Endothelial cell of umbilical vein (primary cell): Measurements from ENCODE around the gene APOBEC4. TPM values are rescaled to one million over a fixed set of nuclear protein-coding genes. Genes with fewer than 3 reads are reported as not detected.

Experiments used
- BruUV-seq: library from RNA; stranded (reverse); fragments of 400-500 nt; replicated peaks from 2 replicates; lab custom pipeline; 2021; lab: Mats Ljungman, UMichigan
- CTCF ChIA-PET: fragments of 300-600, 350-600 bp; sonication (Branson Sonifier 250); formaldehyde crosslinking; loops from one replicate; lab custom pipeline; 2021; ENCODE audit warnings: antibody characterized with exemption, inconsistent platforms; lab: Charles Lee
- POLR2A ChIA-PET: fragments of 300-600, 350-600 bp; sonication (Branson Sonifier 250); formaldehyde crosslinking; loops from one replicate; lab custom pipeline; 2021; ENCODE audit warnings: antibody characterized with exemption, inconsistent platforms; lab: Charles Lee
- DNase-seq: peaks from one replicate; pipeline ENCODE4 v3.0.0-alpha.2; 2011; ENCODE audit warnings: low read depth, low spot score
- FAIRE-seq: peaks from 2 replicates; lab custom pipeline; 2011; peaks lifted over from hg19 to GRCh38; lab: Jason Lieb, UNC
- H2AFZ ChIP-seq: 2 replicates; pipeline ENCODE4 v1.6.0; 2012; ENCODE audit warnings: low read depth, low read length, control low read depth, inconsistent platforms
- H3K27ac ChIP-seq: 2 replicates; pipeline ENCODE4 v1.5.1; 2011; ENCODE audit warnings: low read depth, mild to moderate bottlenecking, control low read depth, low read length, moderate library complexity; ENCODE audit not compliant: insufficient read depth
- H3K27me3 ChIP-seq, 2 experiments: 2 replicates each; pipeline versions ENCODE4 v1.6.0 to v1.6.1; 2011; ENCODE audit warnings: low read length in 2 of 2, mixed read lengths in 1 of 2; ENCODE audit not compliant: control insufficient read depth in 2 of 2, insufficient read depth in 2 of 2
- H3K36me3 ChIP-seq, 2 experiments: 2 replicates in 1 of 2; 3 replicates in 1 of 2; pipeline ENCODE4 v1.5.1; 2011; ENCODE audit warnings: low read length in 2 of 2, mild to moderate bottlenecking in 1 of 2, moderate library complexity in 1 of 2; ENCODE audit not compliant: control insufficient read depth in 2 of 2, insufficient read depth in 2 of 2; ENCODE audit errors: extremely low read depth in 1 of 2
- H3K4me1 ChIP-seq: 3 replicates; pipeline ENCODE4 v1.5.1; 2011; ENCODE audit warnings: mild to moderate bottlenecking, low read length; ENCODE audit not compliant: control insufficient read depth, insufficient read depth; ENCODE audit errors: extremely low read depth
- H3K4me2 ChIP-seq: 2 replicates; pipeline ENCODE4 v1.6.1; 2011; ENCODE audit warnings: low read length, control low read depth, mixed read lengths; ENCODE audit not compliant: insufficient read depth
- H3K4me3 ChIP-seq, 3 experiments: fragments of 200-600 bp in 1 of 3; sonication (generic), shearing (Covaris generic) in 1 of 3; replicated peaks in 1 of 3; 2 replicates each; pipeline ENCODE4 v1.5.1; 2011 to 2016; ENCODE audit warnings: control low read depth in 3 of 3, low read length in 3 of 3, mild to moderate bottlenecking in 2 of 3, inconsistent platforms in 1 of 3, low read depth in 1 of 3, moderate library complexity in 1 of 3; ENCODE audit not compliant: insufficient read depth in 1 of 3
- H3K79me2 ChIP-seq: 2 replicates; pipeline ENCODE4 v1.6.0; 2012; ENCODE audit warnings: low read length, inconsistent platforms; ENCODE audit not compliant: control insufficient read depth, insufficient read depth
- H3K9ac ChIP-seq: replicated peaks from 2 replicates; pipeline ENCODE3; 2011; ENCODE audit warnings: low read length, control low read depth; ENCODE audit not compliant: insufficient read depth; ENCODE audit errors: extremely low read depth
- H3K9me1 ChIP-seq: replicated peaks from 3 replicates; pipeline ENCODE4 v1.6.0; 2011; ENCODE audit warnings: mild to moderate bottlenecking, low read length; ENCODE audit not compliant: control insufficient read depth, insufficient read depth; ENCODE audit errors: extremely low read depth
- H3K9me3 ChIP-seq: replicated peaks from 2 replicates; pipeline ENCODE4 v1.5.1; 2012; ENCODE audit warnings: low read length, inconsistent platforms; ENCODE audit not compliant: control insufficient read depth, insufficient read depth
- H4K20me1 ChIP-seq: replicated peaks from 2 replicates; pipeline ENCODE3; 2011; ENCODE audit warnings: mild to moderate bottlenecking, low read length; ENCODE audit not compliant: control insufficient read depth, insufficient read depth; ENCODE audit errors: extremely low read depth
- EZH2 ChIP-seq: IDR thresholded peaks from 2 replicates; pipeline ENCODE4 v1.6.1; 2012; ENCODE audit warnings: borderline replicate concordance, low read depth, mild to moderate bottlenecking, moderate library complexity, low read length, inconsistent platforms; ENCODE audit not compliant: severe bottlenecking
- FOS ChIP-seq: IDR thresholded peaks from 2 replicates; pipeline ENCODE4 v1.6.1; 2011; ENCODE audit warnings: mild to moderate bottlenecking, low read length, moderate library complexity, borderline replicate concordance; ENCODE audit not compliant: insufficient read depth
- JUN ChIP-seq: IDR thresholded peaks from 2 replicates; pipeline ENCODE4 v1.6.1; 2011; ENCODE audit warnings: borderline replicate concordance, low read depth; ENCODE audit not compliant: insufficient read length, insufficient read depth
- POLR2A ChIP-seq: IDR thresholded peaks from 2 replicates; pipeline ENCODE4 v1.6.1; 2012; ENCODE audit warnings: low read depth, mild to moderate bottlenecking, control low read depth, low read length
- dilution Hi-C: fragments of 300-500 bp; cut with MboI; formaldehyde crosslinking; loops from one replicate; pipeline ENCODE4 v1.15.0; 2019; ENCODE audit warnings: low sequenced_read_pairs; ENCODE audit not compliant: extremely low pct_ligation_motif_present
- intact Hi-C: fragments of 100-400 bp; cut with micrococcal nuclease; formaldehyde crosslinking; loops from one replicate; pipeline ENCODE4 v1.10.0; 2022
- polyA plus RNA-seq, 4 experiments: library from polyadenylated mRNA; depleted of rRNA in 3 of 4; stranded (reverse) in 3 of 4; unstranded in 1 of 4; fragments of >200 nt; gene quantifications; 2 replicates each; pipeline versions ENCODE4 v1.2.1 to v1.2.3, GENCODE V29; 2011 to 2012; ENCODE audit warnings: missing spikeins in 1 of 4
- total RNA-seq: library from RNA; stranded (reverse); gene quantifications from 2 replicates; pipeline ENCODE4 v1.2.3, GENCODE V29; 2021

Gene APOBEC4
- total and polyA plus RNA-seq, 2 donors (not counting 3 experiments of a cell fraction or from before 2014, with no cell fraction given): not detected

GRCh38 chr1:183702087-183702812 is 49.1 kb upstream of the APOBEC4 start:
- dilution Hi-C loops: no loop called here

GRCh38 chr1:183699616-183700160 is 46.6 kb upstream of the APOBEC4 start:
- Histone ChIP-seq H3K36me3 (no peaks in the 10 kb centered on the region), H3K9me3 (no peaks in the 10 kb centered on the region), H3K9me1 (no peaks in the 10 kb centered on the region), H2AFZ (no peak overlapping the region), H4K20me1 (no peaks in the 10 kb centered on the region), H3K9ac (no peak overlapping the region), H3K79me2 (no peaks in the 10 kb centered on the region), H3K4me1 (peaks cover 14% of the 10 kb centered on the region), H3K4me2 (no peak overlapping the region), H3K27me3 (no peaks in the 10 kb centered on the region), H3K27ac (no peak overlapping the region), H3K4me3 (no peak overlapping the region)
- dilution Hi-C loops: no loop called here
- no TSS peak for BruUV-seq
- intact Hi-C loops: no loop called here
- POLR2A ChIA-PET: no interaction called here
- TF ChIP-seq FOS (no peak), EZH2 (no peak)
- CTCF ChIA-PET: interaction anchor here (1.5 kb wide), 1 partner anchor 15 kb away, joined by 4 read pairs; no protein-coding TSS in a partner anchor
- DNase-seq: no peak
- no peak for FAIRE-seq

More at GRCh38 chr1:183702087-183702812, 49.1 kb upstream of the APOBEC4 start:
- BruUV-seq: no TSS peak
- Histone ChIP-seq H3K4me1 (peaks cover 14% of the 10 kb centered on the region), H3K79me2 (no peaks in the 10 kb centered on the region), H3K27me3 (no peaks in the 10 kb centered on the region), H2AFZ (no peak overlapping the region), H3K4me2 (no peak overlapping the region), H3K9me3 (no peaks in the 10 kb centered on the region), H3K27ac (no peak overlapping the region), H3K9me1 (no peaks in the 10 kb centered on the region), H4K20me1 (no peaks in the 10 kb centered on the region), H3K36me3 (no peaks in the 10 kb centered on the region), H3K9ac (no peak overlapping the region), H3K4me3 (no peak overlapping the region)
- DNase-seq: no peak
- CTCF ChIA-PET: interaction anchor here (1.4 kb wide), 1 partner anchor 213 kb away, joined by 3 read pairs; no protein-coding TSS in a partner anchor
- POLR2A ChIA-PET: no interaction called here
- TF ChIP-seq EZH2 (no peak), JUN (no peak), FOS (no peak), POLR2A (no peak)
- intact Hi-C loops: no loop called here
- no peak for FAIRE-seq
